OCI-LY7 (cell line): ENCODE results near the gene WWOX.

Experiments
- EZH2phosphoT487 ChIP-seq: fragments of 200-600 bp; sonication (generic); IDR thresholded peaks from 2 replicates; pipeline ENCODE4 v1.6.1; 2018; ENCODE audit warnings: low read depth, borderline replicate concordance, mild to moderate bottlenecking, mixed run types, antibody characterized with exemption, low read length, moderate library complexity, mixed read lengths
- TF ChIP-seq, protein P1 (sequence below): fragments of 200-600 bp; sonication (generic); conservative IDR thresholded peaks from 2 replicates; pipeline ENCODE4 v1.5.1; 2014; ENCODE audit warnings: mild to moderate bottlenecking, antibody characterized with exemption, low read length, moderate library complexity, mixed read lengths

DNA sequence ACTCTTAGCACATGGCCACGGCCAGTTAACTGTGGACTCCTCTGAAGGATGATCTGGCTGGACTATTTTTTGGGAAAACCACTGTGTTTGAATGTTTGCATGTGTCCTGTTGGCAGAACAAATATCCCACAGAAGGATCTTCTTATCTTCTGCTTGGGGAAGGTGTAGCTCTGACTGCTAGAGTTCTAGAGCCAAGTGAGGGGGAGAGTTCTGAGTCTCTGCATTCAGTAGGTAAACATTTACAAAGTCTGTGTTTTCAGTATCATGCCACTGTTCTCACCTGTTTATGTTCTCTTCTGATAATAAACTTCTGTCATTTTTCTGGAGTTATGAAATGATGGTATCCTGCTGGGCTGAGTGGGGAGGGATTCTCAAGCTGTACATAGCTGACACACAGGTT lies 241.1 kb downstream of the WWOX start:
- TF ChIP-seq, protein P1, sequence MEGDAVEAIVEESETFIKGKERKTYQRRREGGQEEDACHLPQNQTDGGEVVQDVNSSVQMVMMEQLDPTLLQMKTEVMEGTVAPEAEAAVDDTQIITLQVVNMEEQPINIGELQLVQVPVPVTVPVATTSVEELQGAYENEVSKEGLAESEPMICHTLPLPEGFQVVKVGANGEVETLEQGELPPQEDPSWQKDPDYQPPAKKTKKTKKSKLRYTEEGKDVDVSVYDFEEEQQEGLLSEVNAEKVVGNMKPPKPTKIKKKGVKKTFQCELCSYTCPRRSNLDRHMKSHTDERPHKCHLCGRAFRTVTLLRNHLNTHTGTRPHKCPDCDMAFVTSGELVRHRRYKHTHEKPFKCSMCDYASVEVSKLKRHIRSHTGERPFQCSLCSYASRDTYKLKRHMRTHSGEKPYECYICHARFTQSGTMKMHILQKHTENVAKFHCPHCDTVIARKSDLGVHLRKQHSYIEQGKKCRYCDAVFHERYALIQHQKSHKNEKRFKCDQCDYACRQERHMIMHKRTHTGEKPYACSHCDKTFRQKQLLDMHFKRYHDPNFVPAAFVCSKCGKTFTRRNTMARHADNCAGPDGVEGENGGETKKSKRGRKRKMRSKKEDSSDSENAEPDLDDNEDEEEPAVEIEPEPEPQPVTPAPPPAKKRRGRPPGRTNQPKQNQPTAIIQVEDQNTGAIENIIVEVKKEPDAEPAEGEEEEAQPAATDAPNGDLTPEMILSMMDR: no peak
- no peak for TF ChIP-seq EZH2phosphoT487
